Stimulated activated CD4-positive, alpha-beta T cell treated with anti-CD3 and anti-CD28 coated beads, TNF-alpha, amount 100 ng/mL, for 4 hours (primary cell): ENCODE data around the gene ADSS1.

ENCODE experiments used
- DNase-seq, 3 experiments: peaks; one replicate each; pipeline ENCODE4 v3.0.0-alpha.2; 2020; ENCODE audit warnings: low read depth in 3 of 3

Gene ADSS1

DNA sequence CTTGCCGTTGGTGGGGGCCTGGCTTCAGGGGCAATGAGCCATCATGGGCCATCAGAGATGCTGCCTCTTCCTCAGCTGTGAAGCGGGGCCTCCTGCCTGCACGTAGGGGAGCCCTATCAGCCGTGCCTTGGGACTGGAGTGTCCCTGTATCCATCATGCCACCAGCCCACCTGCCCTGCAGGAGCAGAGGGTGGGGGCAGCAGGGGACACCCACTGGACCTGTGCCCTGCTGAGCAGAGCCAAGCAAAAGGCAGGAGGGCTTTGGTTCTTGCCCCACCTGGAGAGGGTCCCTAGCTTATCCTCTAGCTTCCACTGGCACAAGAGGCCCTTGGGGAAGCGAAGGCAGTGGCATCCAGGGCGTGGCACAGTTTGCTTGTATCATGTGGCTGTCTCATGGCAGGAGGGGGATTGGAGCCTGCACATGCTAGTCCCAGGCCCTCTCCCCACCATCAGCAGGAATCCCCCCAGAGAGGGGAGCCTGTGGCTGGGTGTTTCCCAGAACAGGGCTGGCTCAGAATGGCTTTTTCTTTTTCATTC, 10.1 kb downstream of the ADSS1 start:
- no peak for DNase-seq

DNA sequence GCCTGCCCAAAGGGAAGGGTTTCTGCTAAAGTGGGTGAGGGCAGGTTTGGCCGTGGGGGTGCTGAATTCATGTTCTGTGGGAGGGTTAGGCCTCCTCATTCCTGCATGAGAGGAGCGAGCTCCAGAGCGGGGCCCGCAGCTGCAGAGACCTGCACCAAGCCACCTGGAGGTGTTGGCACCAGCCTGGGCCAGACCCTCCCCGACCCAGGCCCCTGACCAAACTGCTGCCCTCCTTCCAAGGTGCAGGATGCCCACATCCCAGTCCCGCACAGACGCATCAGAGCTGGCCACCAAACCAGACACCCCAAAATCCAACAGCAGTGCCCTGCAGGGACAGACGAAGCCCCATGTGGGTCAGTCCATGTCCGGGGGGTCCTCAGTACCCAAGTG, 10.6 kb downstream of the ADSS1 start:
- DNase-seq, result no peak

DNA sequence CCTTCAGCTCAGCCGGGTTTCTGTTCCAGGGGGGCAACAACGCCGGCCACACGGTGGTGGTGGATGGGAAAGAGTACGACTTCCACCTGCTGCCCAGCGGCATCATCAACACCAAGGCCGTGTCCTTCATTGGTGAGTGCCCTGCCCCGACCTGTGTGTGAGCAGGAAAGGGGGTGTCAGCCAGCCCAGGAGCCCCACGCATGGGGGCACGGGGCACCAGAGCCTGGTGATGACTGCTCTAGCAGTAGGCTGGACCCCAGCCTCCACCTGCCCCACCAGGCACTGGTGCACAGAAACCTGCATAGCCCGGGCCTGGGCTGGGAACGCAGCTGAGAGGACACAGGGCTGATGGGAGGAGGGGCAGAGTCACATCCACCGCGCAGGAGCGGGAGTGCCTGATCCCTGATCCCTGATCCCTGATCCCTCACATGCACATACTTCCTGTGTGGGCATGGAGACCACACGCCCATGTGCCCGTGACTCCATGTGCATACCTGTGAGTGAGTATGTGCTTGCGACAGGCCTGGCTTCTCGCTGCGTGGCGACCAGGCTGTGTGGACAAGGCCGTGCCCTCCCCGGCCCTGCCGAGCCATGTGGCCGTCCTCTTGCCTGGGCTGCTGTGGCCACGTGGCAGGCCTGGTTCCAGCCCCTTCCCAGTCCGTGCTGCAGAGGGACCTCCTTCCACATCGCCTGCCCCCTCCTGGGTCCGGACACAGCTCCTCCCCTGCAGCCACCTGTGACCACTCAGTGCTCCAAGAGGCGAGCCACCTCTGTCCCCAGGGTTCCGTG, 11.2 kb downstream of the ADSS1 start:
- no peak for DNase-seq

DNA sequence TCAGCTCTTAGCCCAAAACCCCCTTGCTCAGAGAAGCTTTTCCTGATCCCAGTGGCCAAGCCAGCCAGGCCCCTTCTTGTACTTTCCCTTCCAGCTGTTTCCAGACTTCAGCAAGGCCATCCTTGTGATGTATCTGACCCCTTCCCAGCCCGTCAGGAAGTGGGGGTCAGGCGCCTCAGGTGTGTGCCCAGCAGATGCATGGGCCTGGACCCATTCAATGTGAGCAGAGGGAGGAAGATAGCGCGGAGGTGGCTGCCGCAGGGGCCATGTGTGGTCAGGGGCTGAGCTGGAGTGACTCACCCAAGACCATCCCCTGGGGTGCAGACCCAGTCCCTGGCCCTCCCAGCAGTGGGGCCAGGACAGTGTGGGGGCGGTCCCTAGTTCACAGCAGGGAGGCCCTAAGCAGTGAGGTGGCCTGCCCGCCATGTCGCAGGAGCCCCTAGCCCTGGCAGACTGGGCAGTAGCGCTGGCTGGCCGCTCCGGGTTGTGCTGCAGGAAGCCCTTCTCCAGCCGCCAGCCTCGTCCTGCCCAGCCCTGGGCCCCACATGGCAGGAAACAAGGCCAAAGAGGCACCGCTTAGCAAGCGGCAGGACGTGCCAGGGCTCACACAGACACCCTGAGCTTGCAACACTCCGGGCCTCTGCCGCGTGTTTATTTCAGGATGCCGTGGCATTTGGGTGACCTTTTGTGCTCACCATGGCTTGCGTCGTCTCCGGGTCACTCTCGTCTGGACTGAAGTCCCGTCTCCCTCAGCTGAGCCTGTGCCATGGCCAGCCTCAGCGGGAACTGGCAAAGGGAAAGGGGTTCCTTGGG, 12.0 kb downstream of the ADSS1 start:
- DNase-seq, result no peak

DNA sequence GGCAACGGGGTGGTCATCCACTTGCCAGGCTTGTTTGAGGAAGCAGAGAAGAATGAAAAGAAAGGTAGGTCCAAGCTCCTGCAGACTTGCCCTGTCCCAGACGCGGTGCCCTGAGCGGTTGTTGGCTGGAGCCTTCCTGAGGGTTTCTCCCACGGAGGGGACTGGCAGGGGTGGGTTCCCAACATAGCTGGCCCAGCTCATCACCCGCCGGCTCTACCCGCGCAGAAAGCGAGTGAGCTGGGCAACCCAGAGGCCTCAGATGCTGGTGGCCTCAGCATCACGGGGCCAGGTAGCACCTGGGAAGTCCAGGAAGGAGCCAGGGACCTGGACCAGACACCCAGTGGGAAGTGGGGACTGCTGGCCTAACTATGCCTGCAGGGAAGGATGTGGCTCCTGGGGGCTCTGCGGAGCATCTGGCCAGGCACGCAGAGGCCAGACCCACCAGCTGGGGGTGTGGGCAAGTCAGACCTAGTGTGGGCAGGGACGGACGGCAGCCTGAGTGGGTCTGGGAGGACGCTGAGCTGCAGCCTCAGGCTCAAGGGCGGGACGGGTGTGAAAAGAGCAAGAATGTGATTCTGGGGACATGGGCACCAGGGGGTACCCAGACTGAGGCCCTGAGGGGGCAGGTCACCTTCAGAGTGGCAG, 14.5 kb downstream of the ADSS1 start:
- DNase-seq, result no peak

DNA sequence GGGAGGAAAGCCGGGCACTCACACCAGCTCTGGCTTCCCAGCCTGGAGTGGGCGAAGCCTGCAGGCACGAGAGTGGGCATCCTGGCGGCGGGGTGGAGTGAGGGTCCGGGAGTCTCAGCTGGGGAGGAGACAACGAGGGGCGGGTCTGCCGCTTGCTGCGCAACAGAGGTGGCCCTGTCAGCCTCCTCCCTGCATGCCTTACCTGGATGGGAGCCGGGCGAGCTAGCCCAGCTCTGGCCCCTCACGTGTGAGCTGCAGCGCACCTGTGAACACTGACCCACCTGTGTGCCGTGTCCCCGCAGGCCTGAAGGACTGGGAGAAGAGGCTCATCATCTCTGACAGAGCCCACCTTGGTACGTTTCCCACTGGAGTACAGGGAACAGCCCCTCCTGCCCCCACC, 15.0 kb downstream of the ADSS1 start:
- DNase-seq, result no peak

DNA sequence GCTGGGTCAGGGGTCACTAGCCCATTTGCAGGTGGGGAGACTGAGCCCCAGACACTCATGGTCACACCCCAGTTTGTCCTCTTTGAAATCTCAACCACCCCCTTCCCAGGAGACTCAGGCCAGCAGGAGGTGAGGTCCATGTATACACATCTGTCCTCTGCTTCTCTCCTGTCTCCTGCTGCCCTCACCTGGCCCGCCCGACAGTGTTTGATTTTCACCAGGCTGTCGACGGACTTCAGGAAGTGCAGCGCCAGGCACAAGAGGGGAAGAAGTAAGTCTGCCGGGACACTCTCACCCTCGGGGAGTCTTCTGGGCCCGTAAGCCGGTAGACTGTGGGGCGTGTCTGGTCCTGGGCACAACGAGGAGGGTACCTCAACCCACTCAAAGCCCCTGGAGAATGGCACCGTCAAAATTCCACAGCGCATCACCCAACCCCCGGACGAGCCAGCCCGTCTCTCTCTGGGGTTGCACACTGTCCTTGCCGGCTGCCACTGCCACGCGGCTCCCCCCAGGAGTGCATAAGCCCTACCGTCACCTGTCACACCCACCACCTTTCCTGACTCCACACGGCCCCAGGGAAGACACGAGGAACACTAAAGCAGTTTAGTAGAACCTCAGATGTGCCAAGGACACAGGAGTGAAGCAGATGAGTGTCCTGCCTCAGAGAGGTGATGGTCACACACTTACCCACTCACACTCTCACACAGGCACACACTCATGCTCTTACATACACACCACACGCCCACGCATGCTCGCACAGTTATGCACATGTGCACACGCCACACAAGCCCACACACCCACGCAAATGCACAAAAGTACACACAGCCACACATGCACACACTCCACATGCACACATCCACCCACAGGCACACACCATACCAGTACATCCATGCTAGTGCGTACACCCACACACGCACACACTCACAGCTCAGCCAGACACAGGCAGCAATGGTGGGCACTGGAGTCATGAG, 15.8 kb downstream of the ADSS1 start:
- DNase-seq, result no peak

DNA sequence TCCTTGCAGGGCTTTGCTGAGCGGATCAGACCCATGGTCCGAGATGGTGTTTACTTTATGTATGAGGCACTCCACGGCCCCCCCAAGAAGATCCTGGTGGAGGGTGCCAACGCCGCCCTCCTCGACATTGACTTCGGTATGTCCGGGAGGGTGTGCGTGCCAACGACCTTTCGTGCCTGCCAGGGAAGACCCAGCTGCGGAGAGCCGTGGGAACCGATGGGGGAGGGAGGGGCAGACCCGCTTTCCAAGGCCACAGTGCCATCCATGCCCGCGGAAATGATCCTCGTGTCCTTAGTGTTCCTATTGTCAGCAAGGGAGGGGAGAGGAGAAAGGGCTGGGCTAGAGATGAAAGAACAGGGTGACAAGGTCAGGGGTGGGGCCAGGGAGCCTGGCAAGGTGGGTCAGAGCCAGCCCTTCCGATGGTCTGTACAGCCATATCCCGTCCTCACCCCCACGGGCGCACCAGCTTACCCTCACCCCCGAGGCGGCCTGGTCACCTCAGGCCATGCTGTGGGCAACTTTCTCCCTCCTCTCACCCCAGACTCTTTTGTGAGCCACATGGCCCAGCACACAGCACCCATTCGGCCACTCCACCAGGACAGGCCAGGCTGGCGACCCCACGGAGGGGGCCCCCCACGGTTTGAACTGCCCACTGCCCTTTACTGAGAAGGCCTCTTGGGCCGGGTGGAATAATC, 17.2 kb downstream of the ADSS1 start:
- DNase-seq, result no peak

DNA sequence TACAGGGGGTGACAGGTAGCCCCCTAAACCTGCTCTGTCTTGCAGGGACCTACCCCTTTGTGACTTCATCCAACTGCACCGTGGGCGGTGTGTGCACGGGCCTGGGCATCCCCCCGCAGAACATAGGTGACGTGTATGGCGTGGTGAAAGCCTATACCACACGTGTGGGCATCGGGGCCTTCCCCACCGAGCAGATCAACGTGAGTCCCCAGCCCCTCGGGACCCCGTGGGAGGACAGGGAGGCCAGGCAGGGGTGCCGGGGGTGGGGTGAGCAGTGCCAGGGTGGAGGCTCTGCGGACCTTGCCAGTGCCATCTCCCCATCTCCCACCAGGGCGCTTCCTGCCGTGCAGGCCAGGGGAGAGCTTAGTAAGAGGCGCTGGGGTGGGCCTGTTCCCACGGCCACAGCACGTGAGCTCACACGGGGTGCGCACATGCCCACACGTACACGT, 17.8 kb downstream of the ADSS1 start:
- no peak for DNase-seq

DNA sequence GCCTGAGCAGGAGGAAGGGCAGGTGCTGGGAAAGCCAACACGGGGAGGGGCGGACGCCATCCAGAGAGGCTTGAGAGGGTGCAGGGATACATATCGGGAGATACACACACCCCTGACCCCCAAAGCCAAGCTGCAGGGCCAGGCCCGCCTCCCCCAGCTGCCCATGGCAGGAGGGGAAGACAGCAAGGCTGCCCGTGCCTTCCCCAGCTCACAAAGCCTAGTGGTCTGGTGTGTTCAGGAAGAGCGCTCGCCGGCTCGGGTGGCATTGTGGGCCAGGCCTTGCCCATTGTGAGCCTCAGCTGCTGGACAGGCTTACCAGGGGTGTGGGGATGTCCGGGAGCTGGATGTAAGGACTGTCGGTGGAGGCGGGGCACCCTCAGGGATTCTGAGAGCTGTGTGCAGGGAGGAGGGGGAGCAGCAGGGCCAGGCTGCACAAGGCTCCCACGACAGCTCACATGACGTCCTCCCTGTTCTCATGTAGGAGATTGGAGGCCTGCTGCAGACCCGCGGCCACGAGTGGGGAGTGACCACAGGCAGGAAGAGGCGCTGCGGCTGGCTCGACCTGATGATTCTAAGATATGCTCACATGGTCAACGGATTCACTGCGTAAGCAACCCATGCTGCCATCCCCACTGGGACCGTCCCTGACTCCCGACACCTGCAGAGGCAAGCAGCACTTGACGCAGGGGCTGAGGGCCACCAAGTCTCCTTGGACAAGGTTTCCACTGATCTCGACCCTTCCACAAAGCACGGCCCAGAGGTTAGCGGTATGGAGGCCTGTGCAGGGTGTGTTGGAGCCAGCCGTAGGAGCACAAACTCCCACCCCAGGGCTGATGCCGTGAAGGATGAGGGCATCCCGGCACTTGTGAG, 18.8 kb downstream of the ADSS1 start:
- DNase-seq, result no peak

DNA sequence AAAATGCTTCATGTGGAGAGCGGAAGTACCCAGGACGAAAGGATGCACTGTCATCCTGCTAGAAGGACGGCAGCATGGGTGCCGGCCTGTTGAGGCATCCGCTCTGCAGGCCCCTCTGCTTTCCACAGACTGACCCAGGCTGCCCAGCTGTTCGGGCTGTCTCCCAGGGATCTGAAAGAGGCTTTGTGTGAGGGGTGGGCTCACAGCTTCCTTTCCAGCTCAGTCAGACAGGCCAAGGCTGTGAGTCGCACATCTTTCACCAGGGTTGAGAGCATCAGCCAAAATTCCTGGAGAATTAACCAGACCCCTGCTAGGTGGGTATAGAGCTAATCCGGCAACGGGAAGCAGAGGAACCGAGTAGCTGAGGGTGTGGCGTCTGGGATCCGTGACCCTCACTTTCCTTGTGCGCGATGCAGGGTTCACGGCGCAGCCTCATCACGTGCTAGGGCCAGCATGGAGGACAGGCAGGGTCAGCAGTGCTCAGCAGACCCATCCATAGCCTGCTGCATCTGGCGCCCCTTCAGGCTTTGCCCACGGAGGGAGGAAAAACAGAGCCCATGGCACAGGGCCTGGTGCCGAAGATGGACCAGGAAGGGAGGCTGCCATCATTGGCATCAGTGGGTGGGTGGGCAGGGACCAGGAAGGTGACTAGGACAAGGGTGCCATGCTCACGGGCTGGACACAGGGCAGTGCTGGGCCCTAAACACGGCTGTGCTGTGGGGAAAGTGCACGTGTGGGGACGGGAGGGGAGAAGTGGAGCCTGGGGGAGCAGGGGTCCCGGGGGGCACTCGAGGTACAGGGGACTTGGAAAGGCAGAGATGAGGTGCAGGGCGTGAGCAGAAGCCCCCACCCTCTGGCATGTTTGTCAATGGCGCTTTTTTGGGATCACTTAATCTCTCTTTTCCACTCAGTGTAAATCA, 19.7 kb downstream of the ADSS1 start:
- no peak for DNase-seq

DNA sequence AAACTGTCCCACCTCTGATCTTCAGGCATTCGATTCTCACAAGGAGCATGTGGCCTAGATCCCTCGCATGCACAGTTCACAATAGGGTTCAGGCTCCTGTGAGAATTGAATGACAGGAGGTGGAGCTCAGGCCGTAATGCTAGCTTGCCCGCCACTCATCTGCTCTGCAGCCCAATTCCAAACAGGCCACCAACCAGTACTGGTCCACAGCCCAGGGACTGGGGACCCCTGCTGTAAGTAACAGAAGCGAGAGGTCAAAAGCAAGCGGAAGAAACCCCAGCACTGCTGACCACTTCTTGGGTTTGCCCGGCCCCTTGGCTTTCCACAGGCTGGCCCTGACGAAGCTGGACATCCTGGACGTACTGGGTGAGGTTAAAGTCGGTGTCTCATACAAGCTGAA, 20.5 kb downstream of the ADSS1 start:
- DNase-seq, result no peak

DNA sequence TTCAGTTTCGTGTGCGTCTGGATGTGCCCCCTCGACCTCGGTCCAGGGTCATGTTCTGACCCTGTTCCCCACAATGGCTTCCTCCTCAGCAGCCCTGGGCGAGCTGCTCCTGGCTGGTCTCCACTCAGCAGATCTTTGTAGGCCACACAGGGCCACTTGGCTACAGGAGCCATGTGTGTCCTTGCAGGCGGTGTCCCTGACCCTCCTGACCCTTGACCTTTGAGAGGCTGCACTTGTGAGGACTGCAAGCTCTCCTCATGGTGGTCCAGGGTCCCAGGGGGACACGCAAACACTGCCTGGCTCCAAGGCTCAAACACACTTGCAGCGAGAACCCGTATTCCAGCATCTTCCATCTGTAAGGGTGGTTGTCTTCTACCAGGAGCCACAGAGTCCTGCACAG, 21.4 kb downstream of the ADSS1 start:
- no peak for DNase-seq

DNA sequence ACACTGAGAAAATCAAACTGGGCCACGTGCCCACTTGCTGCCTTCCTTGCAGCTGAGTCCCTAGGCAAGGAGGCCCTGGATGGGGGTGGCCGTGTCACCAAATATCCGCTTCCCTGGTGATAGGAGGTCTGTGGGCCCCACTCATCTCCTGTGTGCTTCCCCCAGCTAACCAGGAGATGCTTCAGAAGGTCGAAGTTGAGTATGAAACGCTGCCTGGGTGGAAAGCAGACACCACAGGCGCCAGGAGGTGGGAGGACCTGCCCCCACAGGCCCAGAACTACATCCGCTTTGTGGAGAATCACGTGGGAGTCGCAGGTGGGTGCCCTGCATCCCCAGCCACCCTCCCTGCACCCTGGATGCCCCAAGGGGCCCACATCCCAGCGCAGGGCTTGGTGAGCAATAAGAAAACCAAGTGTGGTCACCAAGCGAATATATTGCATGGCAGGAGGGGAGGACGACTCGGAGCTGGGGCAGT, 22.1 kb downstream of the ADSS1 start:
- no peak for DNase-seq

DNA sequence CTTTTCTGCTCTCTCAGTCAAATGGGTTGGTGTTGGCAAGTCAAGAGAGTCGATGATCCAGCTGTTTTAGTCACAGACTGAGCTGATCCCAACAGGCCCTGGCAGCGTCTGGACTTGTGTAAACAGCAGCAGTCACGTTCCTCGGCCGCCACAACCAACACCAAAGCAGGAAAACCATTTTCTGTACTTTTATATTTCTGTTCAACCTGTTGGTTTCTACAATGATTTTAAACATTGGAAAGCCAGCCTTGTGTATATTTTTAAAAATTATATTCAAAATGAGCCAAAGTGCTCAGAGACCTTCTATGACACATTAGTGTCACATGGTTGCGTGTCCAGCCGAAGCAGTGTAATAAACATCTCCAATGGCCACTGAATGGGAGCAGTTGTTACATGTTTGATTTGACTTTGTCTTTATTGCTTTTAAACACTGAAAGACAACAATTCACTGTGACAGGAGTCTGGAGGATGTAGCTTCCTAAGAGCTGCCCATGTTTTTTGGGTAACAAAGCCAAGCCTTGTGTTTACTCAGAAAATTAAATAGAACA, 23.0 kb downstream of the ADSS1 start:
- DNase-seq, result no peak

DNA sequence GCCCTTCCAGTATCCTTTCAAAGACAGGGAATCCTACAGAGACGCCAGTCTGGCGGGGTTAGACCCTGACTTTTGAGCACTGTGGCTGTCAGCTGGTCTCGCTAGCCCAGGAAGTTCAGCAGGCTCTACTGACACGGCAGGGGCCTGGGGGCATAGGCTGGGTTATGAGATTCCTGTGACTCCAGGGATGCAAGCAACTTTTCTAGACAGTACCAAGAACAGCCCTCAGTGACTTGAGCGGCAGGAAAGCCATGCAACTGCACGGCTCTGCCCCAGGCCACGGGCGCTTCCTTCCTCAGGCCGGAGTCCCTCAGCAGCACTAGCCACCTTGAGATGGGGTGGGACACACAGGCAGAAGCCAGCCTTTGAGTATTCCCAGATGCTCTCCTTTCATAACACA, 23.8 kb downstream of the ADSS1 start:
- no peak for DNase-seq

DNA sequence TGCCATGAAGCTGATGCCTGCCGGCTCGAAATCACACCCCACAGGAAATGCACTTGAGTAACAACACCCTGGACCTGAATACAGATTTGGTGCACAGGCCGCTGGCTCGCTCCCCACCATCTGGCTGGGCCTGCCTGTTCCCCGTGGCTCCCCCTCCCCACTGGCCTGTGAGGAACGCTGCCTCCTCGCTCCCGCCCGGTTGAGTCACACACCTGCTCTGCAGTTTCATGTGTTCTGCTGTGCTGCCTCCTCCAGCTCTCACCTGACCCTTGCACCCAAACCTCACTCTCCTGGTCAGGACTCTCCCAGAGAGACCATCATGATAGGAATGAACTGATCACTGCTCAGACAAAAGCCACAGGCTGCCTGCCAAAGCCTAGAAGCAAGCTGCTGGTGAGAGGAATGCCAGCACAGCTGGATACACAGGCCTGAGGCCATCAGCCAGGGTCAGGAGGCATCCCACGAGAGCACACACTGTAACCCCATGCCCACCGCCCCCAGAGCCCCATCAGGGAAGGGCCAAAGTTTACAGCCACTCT, 25.2 kb downstream of the ADSS1 start:
- no peak for DNase-seq
